Endothelial cell of umbilical vein (primary cell): ENCODE results near the gene VGLL4. TPM values are rescaled to one million over a fixed set of nuclear protein-coding genes. Genes with fewer than 3 reads are reported as not detected.

ENCODE experiments used
- BruUV-seq: library from RNA; stranded (reverse); fragments of 400-500 nt; replicated peaks from 2 replicates; lab custom pipeline; 2021; lab: Mats Ljungman, UMichigan
- CTCF ChIA-PET: fragments of 300-600, 350-600 bp; sonication (Branson Sonifier 250); formaldehyde crosslinking; loops from one replicate; lab custom pipeline; 2021; ENCODE audit warnings: antibody characterized with exemption, inconsistent platforms; lab: Charles Lee
- POLR2A ChIA-PET: fragments of 300-600, 350-600 bp; sonication (Branson Sonifier 250); formaldehyde crosslinking; loops from one replicate; lab custom pipeline; 2021; ENCODE audit warnings: antibody characterized with exemption, inconsistent platforms; lab: Charles Lee
- DNase-seq: peaks from one replicate; pipeline ENCODE4 v3.0.0-alpha.2; 2011; ENCODE audit warnings: low read depth, low spot score
- FAIRE-seq: peaks from 2 replicates; lab custom pipeline; 2011; peaks lifted over from hg19 to GRCh38; lab: Jason Lieb, UNC
- H2AFZ ChIP-seq: 2 replicates; pipeline ENCODE4 v1.6.0; 2012; ENCODE audit warnings: low read depth, low read length, control low read depth, inconsistent platforms
- H3K27ac ChIP-seq: 2 replicates; pipeline ENCODE4 v1.5.1; 2011; ENCODE audit warnings: low read depth, mild to moderate bottlenecking, control low read depth, low read length, moderate library complexity; ENCODE audit not compliant: insufficient read depth
- H3K27me3 ChIP-seq, 2 experiments: 2 replicates each; pipeline versions ENCODE4 v1.6.0 to v1.6.1; 2011; ENCODE audit warnings: low read length in 2 of 2, mixed read lengths in 1 of 2; ENCODE audit not compliant: control insufficient read depth in 2 of 2, insufficient read depth in 2 of 2
- H3K36me3 ChIP-seq, 2 experiments: 2 replicates in 1 of 2; 3 replicates in 1 of 2; pipeline ENCODE4 v1.5.1; 2011; ENCODE audit warnings: low read length in 2 of 2, mild to moderate bottlenecking in 1 of 2, moderate library complexity in 1 of 2; ENCODE audit not compliant: control insufficient read depth in 2 of 2, insufficient read depth in 2 of 2; ENCODE audit errors: extremely low read depth in 1 of 2
- H3K4me1 ChIP-seq: 3 replicates; pipeline ENCODE4 v1.5.1; 2011; ENCODE audit warnings: mild to moderate bottlenecking, low read length; ENCODE audit not compliant: control insufficient read depth, insufficient read depth; ENCODE audit errors: extremely low read depth
- H3K4me2 ChIP-seq: 2 replicates; pipeline ENCODE4 v1.6.1; 2011; ENCODE audit warnings: low read length, control low read depth, mixed read lengths; ENCODE audit not compliant: insufficient read depth
- H3K4me3 ChIP-seq, 3 experiments: fragments of 200-600 bp in 1 of 3; sonication (generic), shearing (Covaris generic) in 1 of 3; replicated peaks in 1 of 3; 2 replicates each; pipeline ENCODE4 v1.5.1; 2011 to 2016; ENCODE audit warnings: control low read depth in 3 of 3, low read length in 3 of 3, mild to moderate bottlenecking in 2 of 3, inconsistent platforms in 1 of 3, low read depth in 1 of 3, moderate library complexity in 1 of 3; ENCODE audit not compliant: insufficient read depth in 1 of 3
- H3K79me2 ChIP-seq: 2 replicates; pipeline ENCODE4 v1.6.0; 2012; ENCODE audit warnings: low read length, inconsistent platforms; ENCODE audit not compliant: control insufficient read depth, insufficient read depth
- H3K9ac ChIP-seq: replicated peaks from 2 replicates; pipeline ENCODE3; 2011; ENCODE audit warnings: low read length, control low read depth; ENCODE audit not compliant: insufficient read depth; ENCODE audit errors: extremely low read depth
- H3K9me1 ChIP-seq: replicated peaks from 3 replicates; pipeline ENCODE4 v1.6.0; 2011; ENCODE audit warnings: mild to moderate bottlenecking, low read length; ENCODE audit not compliant: control insufficient read depth, insufficient read depth; ENCODE audit errors: extremely low read depth
- H3K9me3 ChIP-seq: replicated peaks from 2 replicates; pipeline ENCODE4 v1.5.1; 2012; ENCODE audit warnings: low read length, inconsistent platforms; ENCODE audit not compliant: control insufficient read depth, insufficient read depth
- H4K20me1 ChIP-seq: replicated peaks from 2 replicates; pipeline ENCODE3; 2011; ENCODE audit warnings: mild to moderate bottlenecking, low read length; ENCODE audit not compliant: control insufficient read depth, insufficient read depth; ENCODE audit errors: extremely low read depth
- CTCF ChIP-seq, 2 donors: IDR thresholded peaks; 1 replicate in 1 of 2; 2 replicates in 1 of 2; pipeline ENCODE4 v1.5.1; 2011; ENCODE audit warnings: low read length in 2 of 2, mild to moderate bottlenecking in 2 of 2, moderate library complexity in 2 of 2, control low read depth in 1 of 2, inconsistent platforms in 1 of 2, low read depth in 1 of 2; ENCODE audit not compliant: insufficient read depth in 1 of 2; ENCODE audit errors: extremely low read depth in 1 of 2
- GATA2 ChIP-seq: IDR thresholded peaks from 2 replicates; pipeline ENCODE4 v1.7.0; 2011; ENCODE audit warnings: low read depth, mild to moderate bottlenecking, moderate library complexity, mixed read lengths, low read length; ENCODE audit not compliant: insufficient read length, insufficient read depth
- JUN ChIP-seq: IDR thresholded peaks from 2 replicates; pipeline ENCODE4 v1.6.1; 2011; ENCODE audit warnings: borderline replicate concordance, low read depth; ENCODE audit not compliant: insufficient read length, insufficient read depth
- MAX ChIP-seq: IDR thresholded peaks from 2 replicates; pipeline ENCODE4 v1.6.1; 2011; ENCODE audit not compliant: insufficient read depth, insufficient read length
- MYC ChIP-seq: IDR thresholded peaks from one replicate; pipeline ENCODE4 v1.6.1; 2011; ENCODE audit warnings: mild to moderate bottlenecking, low read depth, low read length
- POLR2A ChIP-seq: IDR thresholded peaks from 2 replicates; pipeline ENCODE4 v1.6.1; 2012; ENCODE audit warnings: low read depth, mild to moderate bottlenecking, control low read depth, low read length
- POLR2AphosphoS5 ChIP-seq: IDR thresholded peaks from 2 replicates; pipeline ENCODE4 v1.6.1; 2012; ENCODE audit warnings: low read depth, mild to moderate bottlenecking, control low read depth, low read length, moderate library complexity; ENCODE audit not compliant: insufficient read depth
- dilution Hi-C: fragments of 300-500 bp; cut with MboI; formaldehyde crosslinking; loops from one replicate; pipeline ENCODE4 v1.15.0; 2019; ENCODE audit warnings: low sequenced_read_pairs; ENCODE audit not compliant: extremely low pct_ligation_motif_present
- intact Hi-C: fragments of 100-400 bp; cut with micrococcal nuclease; formaldehyde crosslinking; loops from one replicate; pipeline ENCODE4 v1.10.0; 2022
- polyA plus RNA-seq, 4 experiments: library from polyadenylated mRNA; depleted of rRNA in 3 of 4; stranded (reverse) in 3 of 4; unstranded in 1 of 4; fragments of >200 nt; gene quantifications; 2 replicates each; pipeline versions ENCODE4 v1.2.1 to v1.2.3, GENCODE V29; 2011 to 2012; ENCODE audit warnings: missing spikeins in 1 of 4
- total RNA-seq: library from RNA; stranded (reverse); gene quantifications from 2 replicates; pipeline ENCODE4 v1.2.3, GENCODE V29; 2021

Gene VGLL4
- total and polyA plus RNA-seq, 2 donors (not counting 3 experiments of a cell fraction or from before 2014, with no cell fraction given), result 67.0 to 78.9 TPM

- peaks cover 72% of the 10 kb centered on the region for H3K4me1 ChIP-seq
- H3K9me3 ChIP-seq, result no peaks in the 10 kb centered on the region
- no peak overlapping the region for H3K4me3 ChIP-seq
- peak overlapping the region; percentile 93 for H3K4me2 ChIP-seq
- H4K20me1 ChIP-seq, result peaks cover 4% of the 10 kb centered on the region
- H3K9ac ChIP-seq, result peak overlapping the region; percentile 38
- no peaks in the 10 kb centered on the region for H3K27me3 ChIP-seq
- intact Hi-C loops (loop anchor here (1.0 kb wide), 1 partner anchor 20 kb away; no protein-coding TSS in a partner anchor), dilution Hi-C loops (no loop called here)
- FAIRE-seq (no peak), DNase-seq (peak; percentile 45)
- no peaks in the 10 kb centered on the region for H3K9me1 ChIP-seq
- H2AFZ ChIP-seq, result no peak overlapping the region
- peaks cover 100% of the 10 kb centered on the region for H3K79me2 ChIP-seq
- H3K27ac ChIP-seq, result peak overlapping the region; percentile 58
- POLR2A ChIA-PET, result interaction anchor here (1.2 to 1.5 kb wide), 2 partner anchors 8 to 35 kb away, joined by 3 read pairs; partner anchors contain the start of gene VGLL4
- TF ChIP-seq GATA2, result no peak
- TF ChIP-seq MAX, result no peak
- TF ChIP-seq POLR2AphosphoS5, result no peak
- TF ChIP-seq CTCF (IDR thresholded peaks at IDR 0.05; ENCODE audit: extremely low read depth in 1 of 2, insufficient read depth in 1 of 2, low read depth in 1 of 2, low read length in 2 of 2), result no peak
- TF ChIP-seq POLR2A, result no peak
- no peak for TF ChIP-seq MYC
- no peak for TF ChIP-seq JUN
- no TSS peak for BruUV-seq
- CTCF ChIA-PET, result interaction anchor here (0.7 to 2.3 kb wide), 5 partner anchors 9 to 34 kb away, joined by 3 to 8 read pairs (median 4); no protein-coding TSS in a partner anchor
- no peaks in the 10 kb centered on the region for H3K36me3 ChIP-seq
Measured at GRCh38 chr3:11634974-11635612, 8.6 kb downstream of the VGLL4 start.
